RWPE1 (cell line): Measurements from ENCODE around the gene CKMT1B.
"Not testable (repeated sequence)": the region's sequence is repeated elsewhere in the genome, so short reads cannot be mapped to it uniquely, and the experiment has no call there.

ENCODE experiments used
- CTCF ChIA-PET: fragments of 350-600 bp; sonication (Branson Sonifier 250); formaldehyde crosslinking; extraction: SDS; loops from one replicate; lab custom pipeline; 2021; lab: Yijun Ruan, JAX
- POLR2A ChIA-PET: fragments of 400-600 bp; formaldehyde crosslinking; extraction: SDS; loops from one replicate; lab custom pipeline; 2020; ENCODE audit warnings: antibody characterized with exemption; ENCODE audit not compliant: low non-redundant PET; lab: Yijun Ruan, JAX
- DNase-seq: peaks from one replicate; pipeline ENCODE4 v3.0.0; 2012; ENCODE audit warnings: low spot score
- H3K27ac ChIP-seq: fragments of 450-650 bp; 2 replicates; pipeline ENCODE4 v1.5.1; 2017
- TF ChIP-seq, protein P1 (sequence below): fragments of 450-650 bp; conservative IDR thresholded peaks from 2 replicates; pipeline ENCODE4 v1.5.1; 2017; ENCODE audit warnings: low read depth, mild to moderate bottlenecking

CKMT1B gene

DNA sequence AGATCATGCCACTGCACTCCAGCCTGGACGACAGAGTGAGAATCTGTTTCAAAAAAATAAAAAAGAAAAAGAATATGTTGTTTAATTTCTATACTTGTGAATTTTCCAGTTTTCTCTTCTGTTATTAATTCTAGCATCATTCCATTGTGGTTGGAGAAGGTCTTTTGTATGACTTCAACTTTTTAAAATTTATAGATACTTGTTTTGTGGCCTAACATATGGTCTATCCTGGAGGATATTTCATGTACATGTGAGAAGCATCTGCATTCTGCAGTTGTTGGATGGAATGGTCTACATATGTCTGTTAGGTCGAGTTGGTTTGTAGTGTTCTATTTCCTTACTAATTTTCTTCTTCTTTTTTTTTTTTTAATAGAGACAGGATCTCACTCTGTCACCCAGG lies 40.8 kb upstream of the CKMT1B start:
- POLR2A ChIA-PET, result interaction anchor here (0.6 kb wide), 1 partner anchor 25 kb away, joined by 3 read pairs; no protein-coding TSS in a partner anchor
- no peak for DNase-seq
- CTCF ChIA-PET, result no interaction called here
- TF ChIP-seq, protein P1, sequence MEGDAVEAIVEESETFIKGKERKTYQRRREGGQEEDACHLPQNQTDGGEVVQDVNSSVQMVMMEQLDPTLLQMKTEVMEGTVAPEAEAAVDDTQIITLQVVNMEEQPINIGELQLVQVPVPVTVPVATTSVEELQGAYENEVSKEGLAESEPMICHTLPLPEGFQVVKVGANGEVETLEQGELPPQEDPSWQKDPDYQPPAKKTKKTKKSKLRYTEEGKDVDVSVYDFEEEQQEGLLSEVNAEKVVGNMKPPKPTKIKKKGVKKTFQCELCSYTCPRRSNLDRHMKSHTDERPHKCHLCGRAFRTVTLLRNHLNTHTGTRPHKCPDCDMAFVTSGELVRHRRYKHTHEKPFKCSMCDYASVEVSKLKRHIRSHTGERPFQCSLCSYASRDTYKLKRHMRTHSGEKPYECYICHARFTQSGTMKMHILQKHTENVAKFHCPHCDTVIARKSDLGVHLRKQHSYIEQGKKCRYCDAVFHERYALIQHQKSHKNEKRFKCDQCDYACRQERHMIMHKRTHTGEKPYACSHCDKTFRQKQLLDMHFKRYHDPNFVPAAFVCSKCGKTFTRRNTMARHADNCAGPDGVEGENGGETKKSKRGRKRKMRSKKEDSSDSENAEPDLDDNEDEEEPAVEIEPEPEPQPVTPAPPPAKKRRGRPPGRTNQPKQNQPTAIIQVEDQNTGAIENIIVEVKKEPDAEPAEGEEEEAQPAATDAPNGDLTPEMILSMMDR, result no peak
- no peak overlapping the region for H3K27ac ChIP-seq

DNA sequence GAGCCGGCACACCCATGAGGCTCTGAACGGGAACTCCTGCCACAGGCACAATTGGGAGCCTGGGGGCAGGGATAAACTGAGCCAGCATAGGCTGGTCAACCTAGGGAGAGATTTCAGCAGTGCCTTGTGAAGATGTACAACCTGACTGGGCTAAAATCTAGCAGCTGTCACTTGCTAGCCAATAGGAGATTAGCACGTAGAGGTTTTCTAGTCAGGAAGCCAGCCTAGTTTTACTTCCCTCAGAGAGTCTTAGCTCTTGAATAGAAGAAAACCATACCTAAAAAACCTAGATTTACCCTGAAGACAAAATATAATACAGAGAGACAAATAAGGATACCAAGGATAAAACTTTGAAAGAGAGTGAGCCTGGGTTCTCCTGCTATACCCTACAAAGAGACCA lies 31.1 kb upstream of the CKMT1B start:
- POLR2A ChIA-PET, H3K27ac ChIP-seq, CTCF ChIA-PET, DNase-seq: not testable (repeated sequence)

DNA sequence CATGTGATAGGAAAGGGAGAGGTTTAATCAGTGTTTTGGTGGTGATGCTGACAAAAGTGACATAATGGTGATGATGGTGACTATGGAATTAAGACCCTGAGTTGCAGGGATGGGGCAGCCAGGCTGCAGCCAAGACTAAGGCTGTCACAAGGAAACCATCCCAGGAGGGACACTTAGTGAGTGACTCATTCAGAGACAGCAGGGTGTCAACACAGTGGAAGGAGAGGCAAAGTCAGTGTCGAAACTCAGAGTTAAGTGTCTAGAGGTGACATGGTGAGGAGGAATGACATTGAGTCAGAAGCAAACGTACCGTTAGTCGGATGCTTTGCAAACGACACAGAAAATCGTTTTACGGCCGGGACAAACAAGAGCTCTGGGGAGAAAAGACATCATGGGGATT lies 30.0 kb upstream of the CKMT1B start:
- H3K27ac ChIP-seq, DNase-seq, POLR2A ChIA-PET, CTCF ChIA-PET: not testable (repeated sequence)

DNA sequence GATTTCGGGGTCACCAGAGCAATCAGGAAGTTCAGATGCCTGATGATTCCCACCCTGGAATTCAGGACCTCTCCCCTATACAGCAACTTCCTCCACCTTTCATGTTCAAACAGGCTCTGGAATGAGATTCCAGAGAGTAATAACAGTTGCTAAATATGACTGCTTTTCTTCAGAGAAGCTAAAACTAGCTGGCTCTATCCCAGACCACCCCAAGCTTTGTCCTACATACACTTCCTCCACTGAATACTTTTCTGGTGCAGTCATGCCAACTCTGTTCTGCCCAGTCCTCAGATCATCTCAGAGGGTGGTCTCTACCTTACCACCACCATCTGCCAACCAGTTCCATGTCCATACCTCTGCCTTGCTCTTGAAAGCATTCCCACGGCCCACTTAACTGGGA lies 27.2 kb upstream of the CKMT1B start:
- POLR2A ChIA-PET, CTCF ChIA-PET, DNase-seq, H3K27ac ChIP-seq: not testable (repeated sequence)

DNA sequence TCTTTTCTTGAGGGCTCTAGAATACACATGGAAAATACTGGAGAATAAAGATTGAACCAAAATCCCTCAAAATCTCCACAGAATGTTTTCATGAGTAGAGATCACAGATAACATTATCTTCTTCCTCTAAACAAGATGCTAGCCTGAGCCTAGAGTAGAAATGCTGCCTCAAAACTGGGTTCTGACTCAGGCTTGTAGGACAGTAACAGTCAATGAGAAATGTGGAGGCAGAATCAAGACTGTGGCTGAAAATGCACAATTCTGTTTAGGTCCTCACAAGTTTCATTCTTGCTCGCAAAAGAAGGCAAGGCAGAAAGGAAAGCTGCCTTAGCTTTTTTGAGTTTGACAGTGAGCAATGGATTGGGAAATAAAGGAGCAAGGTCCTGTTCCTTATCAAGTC lies 19.2 kb upstream of the CKMT1B start:
- CTCF ChIA-PET, DNase-seq, H3K27ac ChIP-seq, POLR2A ChIA-PET: not testable (repeated sequence)

DNA sequence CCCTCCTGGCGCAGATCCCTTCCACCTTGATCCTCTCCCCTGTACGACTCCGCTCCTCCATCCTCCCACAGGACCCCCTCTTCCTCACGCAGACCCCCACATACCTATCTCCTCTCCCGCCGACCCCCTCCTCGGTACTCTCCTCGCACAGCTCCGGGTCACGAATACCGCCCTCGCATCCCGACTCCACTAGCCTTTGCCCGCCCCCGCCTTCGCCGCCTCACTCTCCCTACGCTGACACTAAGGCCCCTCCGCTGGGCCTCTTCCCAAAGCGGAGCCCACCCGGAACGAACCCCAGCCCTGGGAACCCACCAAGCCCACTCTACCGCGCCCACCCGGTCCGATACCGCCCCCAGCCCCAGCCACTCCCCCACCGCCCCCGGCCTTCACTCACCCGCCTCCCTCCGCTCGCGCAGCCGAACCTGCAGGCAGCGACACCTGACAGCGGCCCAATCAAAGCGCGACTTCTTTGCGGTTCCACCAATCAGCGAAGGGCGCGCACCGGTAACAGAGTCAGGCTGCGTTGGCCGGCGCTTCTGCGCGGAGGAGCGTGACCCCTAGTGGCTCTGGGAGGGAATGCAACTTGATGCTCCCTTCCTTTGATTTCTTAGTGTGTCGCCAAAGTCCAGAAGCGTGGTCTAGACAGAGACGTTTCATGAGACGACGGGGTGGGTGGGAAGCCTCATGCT lies 3.9 kb upstream of the CKMT1B start, which contains the start of gene PPIP5K1:
Gene PPIP5K1, minus strand, starts transcription at position 431 of the 689 bp plus-strand sequence. CDS start 5,704 bp downstream, outside the sequence.
- POLR2A ChIA-PET, H3K27ac ChIP-seq, CTCF ChIA-PET, DNase-seq: not testable (repeated sequence)

DNA sequence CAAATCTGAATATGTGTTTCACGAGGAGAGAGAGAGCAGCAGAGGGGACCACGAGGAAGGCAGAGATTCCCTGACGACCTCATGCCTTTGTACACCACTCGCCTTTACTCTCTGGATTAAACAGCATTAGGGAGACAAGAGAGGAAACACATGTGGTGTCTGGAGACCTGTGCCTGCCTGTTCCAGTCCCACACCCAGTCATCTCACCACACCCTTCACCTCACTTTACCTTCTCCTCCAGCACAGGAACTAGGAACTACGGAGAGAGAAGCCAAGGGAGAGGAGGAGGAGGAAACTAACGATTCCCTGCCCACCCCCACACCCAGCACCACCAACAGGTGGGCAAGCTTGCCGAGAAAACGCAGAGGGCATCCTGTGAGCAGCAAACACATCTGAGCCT lies 986 bp upstream of the CKMT1B start:
- DNase-seq, POLR2A ChIA-PET, CTCF ChIA-PET, H3K27ac ChIP-seq: not testable (repeated sequence)

DNA sequence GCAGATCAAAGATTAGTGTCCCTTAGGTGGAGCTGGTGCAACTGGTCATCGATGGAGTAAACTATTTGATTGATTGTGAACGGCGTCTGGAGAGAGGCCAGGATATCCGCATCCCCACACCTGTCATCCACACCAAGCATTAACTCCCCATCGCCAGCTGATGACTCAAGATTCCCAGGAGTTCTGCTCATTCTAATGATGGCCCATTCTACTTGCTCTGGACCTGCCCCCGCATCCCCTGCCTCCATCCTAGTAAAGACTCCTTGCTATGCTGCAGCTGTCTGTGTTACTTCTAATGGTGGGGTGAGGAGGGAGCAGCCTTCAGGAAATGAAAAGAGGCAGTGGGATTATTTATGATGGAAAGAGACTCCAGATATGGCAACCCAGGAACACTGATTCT lies 5.3 kb downstream of the CKMT1B start:
- DNase-seq, POLR2A ChIA-PET, H3K27ac ChIP-seq, CTCF ChIA-PET: not testable (repeated sequence)

DNA sequence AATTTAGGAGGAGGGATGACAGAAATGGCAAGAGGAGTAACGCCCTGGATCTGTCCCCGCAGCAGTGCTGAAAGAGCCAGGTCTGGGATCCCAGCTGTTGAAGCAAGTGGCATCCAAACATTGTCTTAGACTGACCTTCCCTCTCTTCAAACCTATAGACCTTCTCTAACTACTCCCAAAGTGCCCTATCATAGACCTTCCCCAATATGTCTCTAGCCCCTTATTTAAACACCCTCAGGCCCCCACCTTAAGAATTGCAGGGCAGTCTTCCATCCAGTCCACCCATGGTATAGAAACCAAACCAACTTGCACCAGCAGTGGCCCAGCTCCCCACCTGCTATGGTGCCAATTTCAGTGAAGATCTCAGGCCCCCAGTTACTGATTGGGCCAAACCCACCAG lies 6.4 kb downstream of the CKMT1B start:
- POLR2A ChIA-PET, DNase-seq, CTCF ChIA-PET: not testable (repeated sequence)
- H3K27ac ChIP-seq, result peak overlapping the region; percentile 79

DNA sequence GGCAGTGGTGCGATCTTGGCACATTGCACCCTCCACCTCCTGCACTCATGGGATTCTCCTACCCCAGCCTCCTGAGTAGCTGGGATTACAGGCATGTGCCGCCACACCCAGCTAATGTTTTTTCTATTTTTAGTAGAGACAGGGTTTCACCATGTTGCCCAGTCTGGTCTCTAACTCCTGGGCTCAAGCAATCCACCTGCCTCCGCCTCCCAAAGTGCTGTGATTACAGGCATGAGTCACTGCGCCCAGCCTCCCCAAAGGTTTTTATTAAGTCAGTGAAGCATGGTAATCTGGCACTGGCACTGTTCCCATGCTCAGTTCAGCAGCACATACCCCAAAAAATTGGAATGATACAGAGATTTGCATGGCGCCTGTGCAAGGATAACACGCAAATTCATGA lies 8.4 kb downstream of the CKMT1B start:
- POLR2A ChIA-PET, result not testable (repeated sequence)
- CTCF ChIA-PET, result interaction anchor here (0.6 kb wide), 1 partner anchor 1605 kb away, joined by 9 read pairs; no protein-coding TSS in a partner anchor
- DNase-seq, result peak; percentile 39

DNA sequence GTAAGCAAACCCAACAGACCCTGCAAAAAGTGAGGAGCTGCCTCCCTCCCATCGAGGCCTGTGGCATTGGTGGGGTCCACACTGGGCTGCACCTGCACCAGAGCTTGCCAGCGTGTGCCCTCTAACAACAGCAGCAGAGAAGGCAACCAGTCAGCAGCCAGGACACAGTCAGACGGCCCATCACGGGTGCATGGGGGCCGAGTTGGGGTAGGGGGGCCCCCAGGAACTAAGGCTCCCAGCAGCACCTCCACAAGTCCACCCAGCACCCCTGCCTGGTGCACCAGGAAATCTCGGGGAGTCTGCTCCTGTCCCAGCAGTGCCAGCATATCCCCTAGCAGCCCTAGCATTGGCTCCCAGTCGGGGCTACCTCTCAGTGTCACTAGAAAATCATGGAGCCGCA lies 23.9 kb downstream of the CKMT1B start:
- CTCF ChIA-PET, DNase-seq, POLR2A ChIA-PET, H3K27ac ChIP-seq: not testable (repeated sequence)

More for the DNA sequence above, 8.4 kb downstream of the CKMT1B start:
- peak overlapping the region; percentile 79 for H3K27ac ChIP-seq

DNA sequence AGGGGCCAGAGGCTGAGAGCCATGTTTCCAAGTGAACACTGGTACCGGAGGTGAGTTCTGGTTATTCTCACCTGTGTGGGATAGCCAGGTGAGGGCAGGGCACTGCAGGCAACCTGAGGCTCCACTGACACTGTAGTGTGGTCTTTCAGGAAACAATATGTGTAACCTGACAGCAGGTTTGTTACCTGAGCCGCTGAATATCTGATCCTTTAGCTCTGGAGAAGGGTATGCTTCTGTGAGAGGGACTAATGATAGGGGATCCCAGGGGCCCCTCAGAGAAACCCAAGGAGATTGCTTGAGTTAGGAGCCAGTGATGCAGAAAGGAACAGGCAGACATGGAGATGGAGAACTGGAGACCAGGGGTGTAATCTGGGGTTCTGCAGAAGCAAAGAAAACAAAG lies 24.9 kb downstream of the CKMT1B start, which contains the start of gene STRC:
Gene STRC, minus strand, starts transcription at position 101 of the 400 bp plus-strand sequence. Its CDS starts 78 bp downstream, at position 23.
- H3K27ac ChIP-seq, CTCF ChIA-PET, DNase-seq, POLR2A ChIA-PET: not testable (repeated sequence)

DNA sequence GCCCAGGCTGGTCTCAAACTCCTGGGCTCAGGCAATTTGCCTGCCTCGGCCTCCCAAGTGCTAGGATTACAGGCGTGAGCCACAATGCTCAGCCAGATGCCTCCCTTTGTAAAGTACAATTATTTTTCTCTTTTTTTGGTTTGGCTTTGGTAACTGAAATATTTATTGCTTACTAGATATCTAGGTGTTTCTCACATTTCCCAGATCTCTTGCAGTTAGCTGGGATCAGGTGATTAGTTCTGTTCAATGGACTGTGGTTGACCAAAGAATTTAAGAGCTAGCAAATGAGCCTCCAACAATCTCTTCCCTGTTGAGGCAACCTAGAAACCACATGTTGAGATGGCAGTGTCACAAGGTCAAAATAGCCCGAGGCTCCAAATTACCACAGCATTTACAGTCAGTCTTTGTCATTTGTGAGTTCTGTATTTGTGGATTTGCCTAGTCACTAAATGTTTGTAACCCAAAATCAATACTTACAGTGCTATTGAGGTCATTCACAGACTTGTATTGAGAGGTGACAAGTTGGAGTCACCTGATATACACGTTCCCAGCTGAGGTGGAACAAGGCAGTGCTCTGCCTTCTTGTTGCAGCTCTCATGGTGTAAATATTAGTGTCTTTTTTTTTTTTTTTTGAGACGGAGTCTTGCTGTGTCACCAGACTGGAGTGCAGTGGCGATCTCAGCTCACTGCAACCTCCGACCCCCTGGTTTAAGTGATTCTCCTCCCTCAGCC lies 28.4 kb downstream of the CKMT1B start:
- CTCF ChIA-PET, result interaction anchor here (0.6 kb wide), 1 partner anchor 207 kb away, joined by 3 read pairs; no protein-coding TSS in a partner anchor
- POLR2A ChIA-PET, DNase-seq, H3K27ac ChIP-seq: not testable (repeated sequence)
